Stimulated activated CD8-positive, alpha-beta memory T cell treated with anti-CD3 and anti-CD28 coated beads, Interleukin-2, amount 100 ng/mL, for 1 hour (primary cell): Measurements from ENCODE around the gene KIF6.
A peak's percentile ranks its signal among the peaks of the same experiment; 100 is the strongest.
"Not testable (repeated sequence)": the region's sequence is repeated elsewhere in the genome, so short reads cannot be mapped to it uniquely, and the experiment has no call there.

Source experiments
- DNase-seq, 2 donors: peaks; one replicate each; pipeline ENCODE4 v3.0.0-alpha.2; 2020; ENCODE audit warnings: low read depth in 2 of 2

Gene KIF6, protein sequence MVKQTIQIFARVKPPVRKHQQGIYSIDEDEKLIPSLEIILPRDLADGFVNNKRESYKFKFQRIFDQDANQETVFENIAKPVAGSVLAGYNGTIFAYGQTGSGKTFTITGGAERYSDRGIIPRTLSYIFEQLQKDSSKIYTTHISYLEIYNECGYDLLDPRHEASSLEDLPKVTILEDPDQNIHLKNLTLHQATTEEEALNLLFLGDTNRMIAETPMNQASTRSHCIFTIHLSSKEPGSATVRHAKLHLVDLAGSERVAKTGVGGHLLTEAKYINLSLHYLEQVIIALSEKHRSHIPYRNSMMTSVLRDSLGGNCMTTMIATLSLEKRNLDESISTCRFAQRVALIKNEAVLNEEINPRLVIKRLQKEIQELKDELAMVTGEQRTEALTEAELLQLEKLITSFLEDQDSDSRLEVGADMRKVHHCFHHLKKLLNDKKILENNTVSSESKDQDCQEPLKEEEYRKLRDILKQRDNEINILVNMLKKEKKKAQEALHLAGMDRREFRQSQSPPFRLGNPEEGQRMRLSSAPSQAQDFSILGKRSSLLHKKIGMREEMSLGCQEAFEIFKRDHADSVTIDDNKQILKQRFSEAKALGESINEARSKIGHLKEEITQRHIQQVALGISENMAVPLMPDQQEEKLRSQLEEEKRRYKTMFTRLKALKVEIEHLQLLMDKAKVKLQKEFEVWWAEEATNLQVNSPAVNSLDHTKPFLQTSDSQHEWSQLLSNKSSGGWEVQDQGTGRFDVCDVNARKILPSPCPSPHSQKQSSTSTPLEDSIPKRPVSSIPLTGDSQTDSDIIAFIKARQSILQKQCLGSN

DNA sequence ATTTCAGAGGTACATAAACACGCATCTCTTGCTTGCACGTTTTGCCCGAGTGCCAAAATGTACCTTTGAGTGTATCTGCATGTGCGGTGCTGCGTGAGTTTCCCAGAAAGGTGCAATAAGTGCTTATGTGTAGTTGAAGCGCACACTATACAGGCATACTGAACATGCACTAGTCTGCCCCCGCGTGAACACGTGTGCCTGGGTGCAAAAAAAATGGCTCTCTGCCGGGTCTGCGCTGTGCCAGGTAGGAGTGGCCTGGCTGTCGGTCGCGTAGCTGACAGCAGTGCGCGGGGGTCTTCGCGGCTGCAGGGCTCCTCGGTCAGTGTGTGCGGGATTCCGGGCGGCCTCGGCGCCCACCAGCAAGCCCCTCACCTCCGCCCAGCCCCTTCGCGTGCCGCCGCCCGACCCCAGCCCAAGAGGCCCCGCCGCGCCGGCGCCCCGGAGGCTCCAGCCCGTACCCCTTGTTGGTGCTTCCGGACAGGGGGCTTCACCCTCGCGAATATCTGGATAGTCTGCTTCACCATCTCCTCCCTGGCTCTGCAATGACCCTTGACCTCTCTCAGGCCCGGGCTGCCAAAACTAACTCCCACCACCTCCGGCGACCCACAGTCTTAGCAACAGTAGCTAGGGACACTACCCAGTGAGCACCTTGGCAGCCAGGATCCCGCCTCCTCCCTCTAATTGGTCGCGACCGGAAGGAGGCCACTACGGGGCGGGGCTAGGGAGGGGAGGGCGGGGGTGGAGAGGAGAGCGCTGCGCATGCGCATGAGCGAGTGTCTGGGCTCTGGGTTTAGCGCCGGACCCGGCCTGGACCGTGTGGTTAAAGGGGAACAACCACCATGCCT is at the start of gene KIF6:
Gene KIF6 (minus strand): TSS at position 622 of the 845 bp plus-strand sequence. CDS start 98 bp downstream, at position 524.
- peak; percentile 44 to 55 for DNase-seq

DNA sequence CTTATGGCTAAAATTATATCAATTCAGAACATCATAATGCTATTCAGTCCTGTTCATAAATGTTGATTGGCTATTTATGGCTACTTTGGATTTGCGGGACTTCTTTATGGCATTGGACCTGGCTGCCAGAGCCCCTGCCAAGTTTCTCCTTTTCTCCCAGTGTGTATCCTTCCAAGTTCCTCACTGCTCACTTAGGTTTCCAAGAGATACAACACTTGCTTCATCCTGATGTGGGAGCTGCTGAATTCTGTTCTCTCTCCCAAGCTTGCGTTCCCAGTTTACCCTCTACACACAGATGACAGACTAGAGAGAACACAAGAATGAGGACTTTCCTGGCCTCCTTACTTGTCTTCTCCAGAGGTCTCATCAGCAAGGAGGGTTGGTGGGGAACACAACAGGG is 48.6 kb upstream of the KIF6 start:
- DNase-seq, result no peak

DNA sequence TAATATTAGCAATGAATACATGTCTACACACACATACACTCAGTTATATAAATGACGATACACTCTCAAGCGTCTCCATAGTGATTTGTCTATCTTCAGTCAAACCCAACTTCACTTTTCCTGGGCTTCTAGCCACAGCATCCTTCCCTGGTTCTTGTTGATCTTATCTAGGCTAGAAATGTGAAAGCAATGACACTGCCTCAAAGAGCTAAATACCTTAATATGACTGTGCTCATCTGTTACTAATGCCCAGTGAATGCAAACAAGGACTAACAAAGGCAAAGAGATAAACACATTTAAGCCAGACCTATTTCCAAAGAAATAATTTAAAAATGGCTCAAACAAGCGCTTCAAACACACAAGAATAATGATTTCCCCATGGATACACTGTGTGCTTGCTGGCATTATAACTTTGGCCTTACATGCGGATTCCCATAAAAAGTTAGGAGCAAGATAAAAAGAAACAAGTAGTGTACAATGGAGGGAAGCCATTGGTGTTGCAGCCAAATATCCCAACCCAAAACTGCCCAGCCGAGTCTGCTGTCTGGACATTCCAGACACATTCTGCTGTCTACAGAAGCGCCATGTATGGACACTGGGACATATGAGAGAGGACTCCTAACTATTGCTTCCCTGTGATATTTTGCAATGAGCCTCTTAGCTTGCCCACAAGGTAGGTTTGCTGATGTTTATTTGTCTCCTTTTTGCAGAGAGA is 47.5 kb upstream of the KIF6 start:
- no peak for DNase-seq

DNA sequence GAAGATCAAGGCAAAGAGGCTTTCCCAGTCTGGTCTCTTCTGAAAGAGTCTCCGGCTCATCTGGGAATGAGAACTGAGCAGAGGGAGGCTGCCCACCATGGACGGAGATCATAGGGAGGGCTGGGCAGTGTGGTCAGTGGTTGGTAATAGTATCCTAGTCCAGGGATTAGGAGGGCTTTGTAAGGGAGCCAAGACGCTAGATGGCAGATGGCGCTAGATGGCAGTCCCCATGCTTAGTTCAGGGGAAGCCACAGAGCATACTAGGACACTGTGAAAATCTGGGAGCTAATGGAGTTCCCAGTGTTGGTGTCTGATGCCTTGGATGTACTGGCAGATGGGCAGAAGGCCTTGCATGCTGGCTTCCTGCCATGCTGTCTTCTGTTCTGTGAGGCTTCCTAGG is 45.2 kb upstream of the KIF6 start:
- no peak for DNase-seq

DNA sequence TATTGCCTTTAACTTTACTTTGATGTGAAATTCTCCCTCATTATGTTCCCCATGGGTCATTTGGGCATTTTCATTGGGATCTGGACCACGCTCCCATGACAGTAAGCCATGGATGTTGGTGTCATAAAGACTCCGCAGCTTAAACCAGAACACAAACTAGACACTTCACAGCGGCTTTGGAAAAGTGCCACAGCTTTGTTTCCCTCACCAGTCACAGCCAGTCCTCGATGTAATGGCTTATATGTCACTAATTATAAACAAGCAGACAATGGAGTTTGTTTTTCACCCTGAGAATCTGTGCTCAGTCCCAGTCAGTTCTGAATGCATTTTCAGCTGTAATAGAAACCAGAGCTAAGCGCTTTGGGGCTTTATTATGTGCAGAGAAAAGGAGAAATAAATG is 43.8 kb upstream of the KIF6 start:
- no peak for DNase-seq

DNA sequence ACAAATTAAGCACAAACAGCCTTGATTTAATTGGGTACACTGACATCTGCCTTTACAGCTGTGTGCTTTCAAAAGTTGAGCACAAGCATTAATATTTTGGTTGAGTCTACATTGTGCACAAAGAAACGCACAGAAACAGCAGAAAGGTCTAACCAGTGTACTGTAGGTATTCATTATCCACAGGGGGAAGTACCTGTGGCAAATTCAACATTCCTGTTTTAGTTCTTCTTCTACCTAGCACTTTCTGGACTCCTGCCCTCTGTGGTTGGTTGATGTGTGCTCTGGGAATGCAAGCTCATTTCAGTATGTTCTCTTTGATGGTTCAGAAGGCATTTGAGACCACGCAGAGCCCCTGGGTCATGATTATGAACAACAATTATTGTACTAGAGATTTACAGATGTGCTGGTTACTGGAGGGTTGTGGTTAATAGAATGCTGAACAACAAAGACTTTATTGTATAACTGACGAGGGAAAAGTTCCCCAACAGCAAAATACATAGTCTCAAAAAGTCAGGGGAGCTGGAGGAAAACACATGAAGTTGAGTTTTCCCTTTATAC is 40.4 kb upstream of the KIF6 start:
- no peak for DNase-seq

DNA sequence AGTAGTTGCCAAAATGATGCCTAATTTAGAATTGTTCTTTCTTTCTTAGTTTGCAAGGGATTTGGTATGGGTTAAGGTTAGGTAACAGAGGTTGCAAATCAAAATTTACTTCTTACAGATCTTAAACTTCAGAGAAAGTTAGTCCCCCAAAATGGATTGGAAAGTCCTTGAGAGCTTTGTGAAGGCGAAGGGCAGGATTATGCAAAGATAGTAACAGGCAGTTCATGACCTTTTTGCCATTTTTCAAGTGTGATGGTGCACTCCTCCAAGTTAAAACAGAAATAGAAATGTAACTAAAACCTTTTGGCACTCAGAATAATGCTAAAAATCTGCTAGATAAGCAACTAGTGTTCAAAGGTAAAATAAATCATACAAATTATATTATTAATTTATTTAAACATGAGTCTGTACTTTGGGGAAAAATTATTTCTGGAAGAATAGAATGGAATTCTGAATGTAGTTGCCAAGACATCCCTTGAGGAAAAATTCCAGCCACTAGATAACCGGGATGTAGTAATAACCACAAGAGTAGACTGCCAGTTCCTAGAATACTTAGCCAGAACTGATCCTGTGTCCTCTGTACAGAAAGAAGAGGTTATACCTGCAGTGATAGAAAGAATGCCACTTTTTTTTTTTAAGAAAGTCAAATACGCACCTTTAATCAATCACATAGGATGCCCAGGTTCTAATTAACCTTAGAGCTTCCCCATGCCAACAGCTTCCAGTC is 35.2 kb upstream of the KIF6 start:
- DNase-seq, result no peak

DNA sequence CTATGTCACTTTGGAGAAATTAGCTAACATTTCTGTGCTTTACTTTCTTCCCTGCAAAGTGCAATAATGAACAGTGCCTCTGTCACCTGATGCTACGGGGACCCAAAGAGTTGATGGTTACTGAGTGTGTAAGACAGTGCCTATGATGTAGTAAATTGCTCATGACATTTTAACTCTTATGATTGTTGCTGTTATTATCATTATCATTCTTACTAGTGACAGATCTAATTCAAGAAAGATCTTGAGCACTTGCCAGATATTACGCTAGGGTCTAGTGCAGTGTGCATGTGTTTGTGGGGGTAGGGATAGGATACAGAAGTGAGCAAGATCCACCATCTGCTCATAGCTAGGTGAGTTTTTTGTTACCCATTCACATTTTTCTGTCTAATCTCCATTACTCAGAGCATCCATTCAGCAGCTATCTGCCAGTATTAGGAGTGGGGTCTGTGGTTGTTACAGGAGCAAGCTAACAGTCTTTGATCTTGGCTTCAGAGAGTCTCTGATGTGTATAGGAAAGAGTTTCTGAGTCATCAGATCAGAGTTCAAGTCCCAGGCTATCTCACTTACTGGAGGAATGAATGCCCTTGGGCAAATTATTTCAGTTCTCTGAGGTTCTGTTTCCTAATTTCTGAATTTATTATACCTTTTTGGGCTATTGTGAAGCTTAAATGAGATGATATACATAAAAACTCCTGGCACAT is 33.8 kb upstream of the KIF6 start:
- no peak for DNase-seq

DNA sequence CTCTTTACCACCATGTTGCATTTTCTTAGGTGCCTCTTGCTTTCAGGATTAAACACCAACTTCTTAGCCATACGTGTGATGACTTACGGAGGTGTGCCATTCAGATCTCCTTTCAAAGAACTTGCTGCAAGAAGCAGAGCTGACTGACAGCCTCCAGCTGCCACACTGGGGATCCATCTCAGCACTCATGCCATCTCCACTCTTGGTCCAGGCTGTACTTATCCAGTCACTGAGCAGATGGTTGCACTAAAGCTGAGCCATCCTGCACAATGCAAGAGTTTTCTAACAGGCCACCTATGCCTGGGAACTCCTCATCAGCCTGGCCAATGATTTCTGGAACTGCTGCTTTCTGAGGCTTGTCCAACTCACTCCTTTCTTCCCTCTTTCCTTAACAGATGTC is 31.4 kb upstream of the KIF6 start:
- no peak for DNase-seq

DNA sequence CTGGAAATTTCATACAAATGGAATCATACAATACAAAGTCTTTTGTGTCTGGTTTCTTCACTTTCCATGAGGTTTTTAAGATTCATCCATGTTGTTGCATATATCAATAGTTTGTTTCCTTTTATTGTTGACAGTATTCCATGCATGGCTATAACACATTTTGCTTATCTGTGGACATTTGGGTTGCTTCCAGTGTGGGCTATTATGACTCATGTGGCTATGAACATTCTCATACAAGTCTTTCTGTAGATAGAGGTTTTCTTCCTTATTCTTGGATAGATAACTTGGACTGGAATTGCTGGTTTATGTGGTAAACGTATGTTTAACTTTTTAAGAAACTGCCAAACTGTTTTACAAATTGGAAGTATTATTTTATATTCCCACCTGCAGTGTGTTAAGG is 30.0 kb upstream of the KIF6 start:
- DNase-seq, result no peak

DNA sequence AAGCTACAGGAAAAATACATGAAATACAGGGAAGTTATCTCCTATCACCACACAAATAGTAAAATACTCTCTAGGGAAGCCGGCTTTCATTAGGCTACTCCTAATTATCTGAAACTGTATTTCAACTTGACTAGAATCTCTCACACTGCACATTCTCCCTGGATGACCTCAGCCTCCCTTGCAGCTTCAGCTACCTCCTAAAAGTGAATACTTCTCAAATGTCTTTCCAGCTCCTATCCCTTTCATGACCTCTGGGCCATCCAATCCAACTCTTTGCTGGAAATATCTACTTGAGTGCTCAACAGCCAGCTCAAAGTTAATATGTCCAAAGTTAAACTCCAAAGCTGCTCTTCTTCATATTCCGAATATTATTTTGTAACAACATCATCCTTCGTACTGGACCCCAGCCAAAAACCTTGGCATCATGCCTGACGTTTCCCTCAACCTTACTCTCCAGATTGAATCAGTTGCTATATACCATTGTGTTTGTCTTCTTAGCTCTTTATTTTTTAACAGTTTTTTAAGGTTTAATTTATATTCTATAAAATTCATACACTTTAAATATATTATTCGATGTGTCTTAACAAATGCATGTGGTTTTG is 29.4 kb upstream of the KIF6 start:
- no peak for DNase-seq

DNA sequence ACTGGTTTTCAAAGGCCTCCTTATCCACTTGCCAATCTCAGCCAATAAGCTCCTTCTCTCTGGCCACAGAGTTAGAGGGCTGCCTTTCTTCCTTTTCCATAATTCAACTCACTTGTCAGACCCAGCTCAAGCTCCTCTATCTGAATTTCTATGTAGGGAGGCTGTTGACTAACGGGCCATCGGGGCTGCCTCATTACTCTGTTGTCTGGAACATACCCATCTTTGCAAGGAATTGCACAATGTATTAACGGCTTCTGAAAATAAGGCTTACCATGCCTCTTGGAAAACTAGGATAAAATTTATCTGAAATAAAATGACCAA is 28.5 kb upstream of the KIF6 start:
- DNase-seq, result no peak

DNA sequence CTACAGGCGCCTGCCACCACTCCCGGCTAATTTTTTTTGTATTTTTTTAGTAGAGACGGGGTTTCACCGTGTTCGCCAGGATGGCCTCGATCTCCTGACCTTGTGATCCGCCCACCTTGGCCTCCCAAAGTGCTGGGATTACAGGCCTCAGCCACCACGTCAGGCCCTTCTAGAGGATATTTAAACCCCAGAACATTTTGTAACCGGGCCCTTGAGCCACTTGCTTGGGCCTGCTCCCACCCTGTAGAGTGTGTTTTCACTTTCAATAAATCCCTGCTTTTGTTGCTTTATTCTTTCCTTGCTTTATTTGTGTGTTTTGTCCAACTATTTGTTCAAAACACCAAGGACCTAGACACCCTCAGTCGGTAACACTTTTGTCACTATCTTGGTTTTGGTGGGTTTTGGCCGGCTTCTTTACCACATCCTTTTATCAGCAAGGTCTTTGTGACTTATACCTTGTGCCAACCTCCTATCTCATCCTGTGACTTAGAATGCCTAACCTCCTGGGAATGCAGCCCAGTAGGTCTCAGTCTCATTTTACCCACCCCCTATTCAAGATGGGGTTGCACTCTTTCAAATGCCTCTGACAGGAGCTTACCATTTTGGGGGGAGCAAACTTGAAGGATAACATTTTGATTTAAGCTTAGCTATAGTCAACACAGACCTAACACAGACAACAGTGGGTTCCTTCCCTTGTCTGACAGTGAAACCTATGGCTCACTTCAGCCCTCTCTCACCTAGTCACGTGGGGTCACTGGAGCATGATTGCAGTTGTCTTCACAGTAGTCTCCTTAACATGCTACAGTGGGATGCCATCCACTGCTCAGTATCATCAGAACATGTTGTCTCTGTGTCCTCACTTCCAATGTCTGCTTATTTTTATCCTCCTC is 27.9 kb upstream of the KIF6 start:
- DNase-seq, result no peak

DNA sequence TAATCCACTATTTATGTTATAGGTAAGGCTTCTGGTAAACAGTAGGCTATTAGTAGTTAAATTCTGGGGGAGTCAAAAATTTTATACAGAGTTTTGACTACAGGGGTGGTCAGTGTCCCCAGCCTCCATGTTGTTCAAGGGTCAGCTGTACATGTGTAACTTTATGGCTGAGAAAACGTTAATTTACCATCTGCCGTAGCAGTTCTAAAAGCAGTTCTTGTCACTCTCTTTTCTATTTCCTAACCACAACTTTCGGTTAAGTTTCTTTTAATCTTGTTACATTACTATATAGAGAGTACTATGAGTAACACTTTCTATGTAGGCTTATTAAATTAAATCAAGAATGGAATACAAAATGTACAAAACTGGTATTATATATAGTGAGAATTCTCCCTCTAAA is 21.6 kb upstream of the KIF6 start:
- DNase-seq, result no peak

DNA sequence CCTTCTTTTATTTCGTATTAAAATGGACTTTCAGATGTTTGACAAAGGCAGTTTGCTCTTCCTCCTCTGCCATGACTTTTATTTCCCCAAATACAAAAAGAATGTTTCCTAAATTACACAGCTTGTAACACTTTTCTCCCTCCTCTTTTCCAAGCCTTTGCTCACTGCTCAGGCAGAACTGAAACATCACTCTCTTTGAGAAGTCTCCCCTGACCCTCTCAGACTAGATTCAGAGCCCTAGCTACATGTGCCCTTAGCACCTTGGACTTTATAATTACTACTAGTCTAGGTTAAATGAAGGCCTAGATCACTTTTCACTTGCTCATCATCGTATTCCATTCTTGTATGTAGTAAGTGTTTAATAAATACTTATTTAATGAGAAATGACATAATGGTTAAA is 8.5 kb upstream of the KIF6 start:
- DNase-seq, result no peak

DNA sequence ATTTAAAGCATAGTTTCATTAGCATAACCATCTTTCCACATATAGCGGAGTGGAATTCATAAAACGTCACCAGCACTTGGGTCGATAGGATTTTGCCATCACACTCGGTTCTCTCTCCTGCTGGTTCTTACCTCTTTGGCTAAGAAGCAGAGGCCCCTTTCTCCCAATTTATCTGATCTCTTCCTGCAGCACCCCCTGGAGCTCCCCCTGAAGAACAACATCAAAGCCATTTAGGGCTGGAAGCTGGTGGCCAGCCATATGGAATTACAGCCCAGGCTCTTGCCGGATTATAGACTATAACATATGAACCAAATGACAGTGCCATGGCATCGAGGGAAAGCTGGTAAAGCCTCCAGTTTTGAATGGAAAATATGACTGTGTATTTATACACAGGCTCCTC is 6.4 kb upstream of the KIF6 start:
- no peak for DNase-seq

DNA sequence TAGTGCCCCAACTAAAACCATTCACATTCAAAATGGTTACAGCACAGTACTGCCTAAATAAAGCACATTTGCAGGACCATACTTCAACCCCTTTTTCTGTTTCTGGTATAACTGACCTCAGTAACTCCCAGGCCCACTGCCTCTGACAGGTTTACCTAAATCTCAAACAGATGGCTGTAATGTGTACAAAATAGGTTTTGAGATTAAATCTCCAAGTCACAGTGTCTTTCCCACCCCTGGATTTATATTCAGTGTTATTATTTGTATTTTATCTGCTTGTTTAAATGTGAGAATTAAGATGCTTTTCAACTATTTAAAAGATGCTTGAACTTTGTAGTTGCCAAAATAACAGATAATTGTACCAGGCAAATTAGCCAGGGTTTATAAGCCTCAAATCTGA is 4.7 kb upstream of the KIF6 start:
- DNase-seq, result no peak

DNA sequence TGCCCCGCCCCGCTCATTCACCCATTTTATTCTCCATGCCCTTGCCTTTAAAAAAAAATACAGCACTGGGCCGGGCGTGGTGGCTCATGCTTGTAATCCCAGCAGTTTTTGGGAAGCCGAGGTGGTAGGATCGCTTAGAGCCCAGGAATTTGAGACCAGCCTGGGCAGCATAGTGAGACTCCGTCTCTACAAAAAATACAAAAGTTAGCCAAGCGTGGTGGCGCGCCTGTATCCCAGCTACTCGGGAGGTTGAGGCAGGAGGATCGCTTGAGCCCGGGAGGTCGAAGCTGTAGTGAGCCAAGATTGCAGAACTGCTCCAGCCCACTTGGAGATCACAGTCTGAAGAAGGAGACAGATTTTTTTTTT is 407 bp upstream of the KIF6 start:
- DNase-seq, result no peak

DNA sequence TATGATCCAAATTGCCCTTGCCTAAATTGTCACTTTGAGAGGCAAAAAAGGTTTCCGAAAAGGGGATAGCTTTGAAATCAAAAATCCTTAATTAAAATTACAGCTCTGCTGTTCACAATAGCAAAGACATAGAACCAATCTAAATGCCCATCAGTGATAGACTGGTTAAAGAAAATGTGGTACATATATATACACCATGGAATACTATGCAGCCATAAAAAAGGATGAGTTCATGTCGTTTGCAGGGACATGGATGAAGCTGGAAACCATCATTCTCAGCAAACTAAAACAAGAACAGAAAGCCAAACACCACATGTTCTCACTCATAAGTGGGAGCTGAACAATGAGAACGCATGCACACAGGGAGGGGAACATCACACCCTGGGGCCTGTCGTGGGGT is 1.9 kb downstream of the KIF6 start:
- not testable (repeated sequence) for DNase-seq
